Motor neuron (in vitro differentiated cells): ENCODE data around the gene AGMO. TPM values are rescaled to one million over a fixed set of nuclear protein-coding genes. Genes with fewer than 3 reads are reported as not detected.

Experiments used
- ATAC-seq, 8 experiments: fragments of 200-7000 bp; cut with Tn5 transposase; replicated peaks in 6 of 8; 2 replicates each; pipeline ENCODE4 v1.8.0; 2021; ENCODE audit warnings: mild to moderate bottlenecking in 8 of 8, moderate library complexity in 8 of 8
- H3K27ac ChIP-seq, 2 donors: fragments of 250-450 bp; sonication (Bioruptor Pico); 2 replicates each; pipeline ENCODE4 v1.9.0; 2021; ENCODE audit warnings: antibody characterized with exemption in 2 of 2, mild to moderate bottlenecking in 2 of 2, moderate library complexity in 1 of 2
- H3K4me1 ChIP-seq, 2 donors: fragments of 250-450 bp; sonication (Bioruptor Pico); replicated peaks in 1 of 2; 2 replicates each; pipeline ENCODE4 v1.6.1; 2021; ENCODE audit warnings: antibody characterized with exemption in 2 of 2, mild to moderate bottlenecking in 2 of 2, moderate library complexity in 1 of 2
- H3K4me3 ChIP-seq, 5 donors: fragments of 250-450 bp; sonication (Bioruptor Pico); 2 replicates each; pipeline ENCODE4 v1.9.0; 2021; ENCODE audit warnings: antibody characterized with exemption in 5 of 5, mild to moderate bottlenecking in 5 of 5, moderate library complexity in 4 of 5
- WGBS, 10 experiments: fragments of 450-650 bp; shearing (Covaris generic); methylation state at CpG; one replicate each; pipeline ENCODE4 v1.0.0; 2022; 5-methylcytosine and 5-hydroxymethylcytosine counted together
- in situ Hi-C, 9 experiments: fragments of 400-800 bp; cut with MboI; loops; one replicate each; pipeline ENCODE4 v1.15.0; 2021; ENCODE audit warnings: low sequenced_read_pairs in 9 of 9, low pct_unique_long_range_greater_than_20kb in 2 of 9; ENCODE audit not compliant: unreplicated experiment in 9 of 9
- total RNA-seq, 8 experiments: library from RNA; unstranded; fragments of 300-600 nt; gene quantifications; 2 replicates each; pipeline versions ENCODE4 v1.2.3 to v1.2.4, GENCODE V29; 2022

The AGMO gene
- total RNA-seq, 8 experiments from 2014 or later: 0.13 to 8.9 (median 0.50) TPM; not detected in 2

GRCh38 chr7:15463801-15464666 is 97.8 kb downstream of the AGMO start:
- Histone ChIP-seq H3K27ac (no peak overlapping the region), H3K4me3 (no peak overlapping the region), H3K4me1 (no peaks in the 10 kb centered on the region)
- in situ Hi-C loops: no loop called here
- ATAC-seq: peak in 2 of 8 experiments; percentile 41 to 45
- WGBS, 10 experiments: 7 to 100% (median 87%) methylated on average over 2 to 6 of the region's 6 CpGs; no CpG with 5 or more reads in 1 of the 10 experiments

- Histone ChIP-seq H3K27ac (no peak overlapping the region), H3K4me1 (no peaks in the 10 kb centered on the region), H3K4me3 (no peak overlapping the region)
- in situ Hi-C loops: no loop called here
- no peak for ATAC-seq
- WGBS, 10 experiments: 58 to 100% (median 87%) methylated on average over 2 of the region's 2 CpGs; no CpG with 5 or more reads in 2 of the 10 experiments
These were observed 99.0 kb downstream of the AGMO start for GRCh38 chr7:15462721-15463389.

GRCh38 chr7:15461576-15461975 is 100.2 kb downstream of the AGMO start:
- Histone ChIP-seq H3K27ac (no peak overlapping the region), H3K4me1 (no peaks in the 10 kb centered on the region), H3K4me3 (no peak overlapping the region)
- in situ Hi-C loops: no loop called here
- peak in 1 of 8 experiments; percentile 71 for ATAC-seq
- 4 to 100% (median 29%) methylated on average over 1 to 3 of the region's 3 CpGs for WGBS, 10 experiments

GRCh38 chr7:15459018-15459615 is 102.7 kb downstream of the AGMO start:
- no peak overlapping the region for H3K4me3 ChIP-seq
- H3K4me1 ChIP-seq: no peaks in the 10 kb centered on the region
- in situ Hi-C loops: no loop called here
- 35 to 80% (median 58%) methylated on average over 1 to 6 of the region's 6 CpGs for whole genome bisulfite sequencing, 10 experiments
- no peak for ATAC-seq
- H3K27ac ChIP-seq: no peak overlapping the region

GRCh38 chr7:15457990-15458955 is 103.5 kb downstream of the AGMO start:
- H3K27ac ChIP-seq: no peak overlapping the region
- WGBS, 10 experiments: 21 to 100% (median 81%) methylated on average over 1 to 3 of the region's 3 CpGs
- H3K4me1 ChIP-seq: no peaks in the 10 kb centered on the region
- no peak overlapping the region for H3K4me3 ChIP-seq
- peak in 3 of 8 experiments; percentile 48 to 50 (median 49) for ATAC-seq
- in situ Hi-C loops: no loop called here

GRCh38 chr7:15452670-15453069 is 109.1 kb downstream of the AGMO start:
- Histone ChIP-seq H3K27ac (no peak overlapping the region), H3K4me1 (no peaks in the 10 kb centered on the region), H3K4me3 (no peak overlapping the region)
- ATAC-seq: no peak
- in situ Hi-C loops: no loop called here
- WGBS, 10 experiments: 52 to 100% (median 89%) methylated on average over 2 to 3 of the region's 3 CpGs

- 0 to 100% (median 22%) methylated on average over 1 to 2 of the region's 2 CpGs for WGBS, 10 experiments
- ATAC-seq: peak in 1 of 8 experiments; percentile 32
- Histone ChIP-seq H3K4me3 (no peak overlapping the region), H3K4me1 (no peaks in the 10 kb centered on the region), H3K27ac (no peak overlapping the region)
- in situ Hi-C loops: no loop called here
These were observed 115.1 kb downstream of the AGMO start for GRCh38 chr7:15446722-15447121.

GRCh38 chr7:15446280-15446679 is 115.5 kb downstream of the AGMO start:
- in situ Hi-C loops: no loop called here
- H3K4me1 ChIP-seq: no peaks in the 10 kb centered on the region
- ATAC-seq: peak in 6 of 8 experiments; percentile 42 to 91 (median 58)
- 0 to 57% (median 0%) methylated on average over 1 of the region's 1 CpG; no CpG with 5 or more reads in 3 of the 10 experiments for WGBS, 10 experiments
- no peak overlapping the region for H3K4me3 ChIP-seq
- H3K27ac ChIP-seq: no peak overlapping the region

GRCh38 chr7:15441915-15442314 is 119.9 kb downstream of the AGMO start:
- 0 to 100% (median 61%) methylated on average over 1 of the region's 1 CpG; no CpG with 5 or more reads in 4 of the 10 experiments for WGBS, 10 experiments
- no peaks in the 10 kb centered on the region for H3K4me1 ChIP-seq
- ATAC-seq: peak in 2 of 8 experiments; percentile 48 to 49
- in situ Hi-C loops: no loop called here
- H3K27ac ChIP-seq: no peak overlapping the region
- H3K4me3 ChIP-seq: no peak overlapping the region

GRCh38 chr7:15440482-15440881 is 121.3 kb downstream of the AGMO start:
- WGBS, 10 experiments: 17 to 100% (median 97%) methylated on average over 1 to 3 of the region's 3 CpGs; no CpG with 5 or more reads in 2 of the 10 experiments
- in situ Hi-C loops: no loop called here

GRCh38 chr7:15439853-15440252 is 122.0 kb downstream of the AGMO start:
- Histone ChIP-seq H3K4me1 (no peaks in the 10 kb centered on the region), H3K4me3 (no peak overlapping the region), H3K27ac (no peak overlapping the region)
- in situ Hi-C loops: no loop called here
- ATAC-seq: no peak
- 30 to 90% (median 74%) methylated on average over 1 to 2 of the region's 2 CpGs; no CpG with 5 or more reads in 2 of the 10 experiments for WGBS, 10 experiments

More at GRCh38 chr7:15440482-15440881, 121.3 kb downstream of the AGMO start:
- no peak overlapping the region for H3K27ac ChIP-seq
- no peak overlapping the region for H3K4me3 ChIP-seq
- no peak for ATAC-seq
- H3K4me1 ChIP-seq: no peaks in the 10 kb centered on the region

- H3K27ac ChIP-seq: no peak overlapping the region
- 0 to 83% (median 43%) methylated on average over 1 of the region's 1 CpG; no CpG with 5 or more reads in 1 of the 10 experiments for WGBS, 10 experiments
- H3K4me1 ChIP-seq: no peaks in the 10 kb centered on the region
- H3K4me3 ChIP-seq: no peak overlapping the region
- in situ Hi-C loops: no loop called here
- ATAC-seq: peak in 2 of 8 experiments; percentile 16 to 67
These were observed 128.7 kb downstream of the AGMO start for GRCh38 chr7:15433151-15433550.
